GM21381 (cell line): ENCODE results near the gene FAM200B.
"Not testable (repeated sequence)": the region's sequence is repeated elsewhere in the genome, so short reads cannot be mapped to it uniquely, and the experiment has no call there.

Experiments used
- ATAC-seq: cut with Tn5 transposase; IDR thresholded peaks from one replicate; pipeline ENCODE4 v1.9.1; 2021; ENCODE audit warnings: mild to moderate bottlenecking, moderate library complexity; ENCODE audit not compliant: unreplicated experiment

FAM200B gene

GRCh38 chr4:15733061-15733460, 51.4 kb downstream of the FAM200B start:
- ATAC-seq = not testable (repeated sequence)

GRCh38 chr4:15735536-15735935, 53.9 kb downstream of the FAM200B start:
- ATAC-seq = no peak

- no peak for ATAC-seq
Measured at GRCh38 chr4:15736514-15737050, 55.0 kb downstream of the FAM200B start.

GRCh38 chr4:15737255-15737654, 55.6 kb downstream of the FAM200B start:
- ATAC-seq = no peak

- no peak for ATAC-seq
Measured at GRCh38 chr4:15738877-15739276, 57.2 kb downstream of the FAM200B start.
